Stomach (tissue), 4 donors: ENCODE measurements around the gene C3orf70.

Source experiments
- POLR2A ChIP-seq, 4 donors: fragments of 450-650 bp; IDR thresholded peaks; one replicate each; pipeline ENCODE4 v1.6.1; 2016; ENCODE audit warnings: antibody characterized with exemption in 4 of 4, control low read depth in 2 of 4, mild to moderate bottlenecking in 1 of 4, moderate library complexity in 1 of 4
- POLR2AphosphoS5 ChIP-seq, 3 donors: sonication (generic); formaldehyde crosslinking; IDR thresholded peaks; one replicate each; pipeline ENCODE4 v1.6.1; 2016; ENCODE audit warnings: antibody characterized with exemption in 3 of 3
- TF ChIP-seq, protein P1 (sequence below), 7 experiments: fragments of 450-650 bp in 4 of 7; fragments of 200-600 bp in 3 of 7; sonication (generic) in 3 of 7; IDR thresholded peaks; one replicate each; pipeline ENCODE4 v1.5.1; 2016 to 2019; ENCODE audit warnings: antibody characterized with exemption in 7 of 7, control low read depth in 2 of 7, mild to moderate bottlenecking in 1 of 7

DNA sequence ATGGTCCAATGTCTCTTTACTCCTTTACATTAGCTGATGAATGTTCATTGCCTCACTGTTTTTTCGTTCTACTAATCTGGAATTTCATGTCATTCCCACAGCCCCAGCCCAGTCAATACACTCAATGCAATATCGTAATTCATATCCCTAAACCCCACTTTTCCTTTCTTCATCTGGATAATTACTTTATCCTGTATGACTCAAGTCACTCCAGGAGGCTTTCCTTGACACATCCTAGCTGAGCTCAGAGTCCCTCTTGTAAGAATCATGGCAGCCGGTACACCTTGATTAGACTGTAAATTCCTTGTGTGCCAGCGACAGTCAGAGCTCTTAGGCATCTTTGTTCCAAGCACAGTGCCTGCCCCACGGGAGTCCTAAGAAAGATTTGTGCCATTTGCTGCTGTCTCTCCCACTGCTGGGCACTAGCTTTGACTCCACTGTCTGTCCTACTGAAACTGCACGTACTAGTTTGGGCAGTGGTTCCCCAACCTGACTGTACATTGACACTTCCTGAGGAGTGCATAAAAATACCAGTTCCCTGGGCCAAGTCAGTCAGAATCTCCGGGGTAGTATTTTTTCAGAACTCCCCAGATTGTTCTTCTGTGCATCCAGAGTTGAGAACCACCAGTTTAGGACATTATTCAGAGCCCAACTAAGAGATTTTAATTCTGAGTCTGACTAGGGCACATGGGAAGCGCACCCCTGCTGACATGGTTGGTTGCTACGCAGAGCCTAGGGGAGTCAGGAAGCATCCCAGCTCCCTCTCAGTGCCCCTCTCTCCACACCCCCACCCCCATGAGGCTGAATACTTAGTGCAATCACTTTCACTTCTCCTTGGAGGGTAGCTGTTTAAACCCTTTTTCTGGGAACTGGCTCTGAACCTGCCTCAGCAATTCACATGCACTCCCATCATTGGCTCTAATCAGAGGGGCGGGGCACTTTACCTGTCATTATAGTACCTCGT lies 19.5 kb upstream of the C3orf70 start:
- TF ChIP-seq, protein P1, sequence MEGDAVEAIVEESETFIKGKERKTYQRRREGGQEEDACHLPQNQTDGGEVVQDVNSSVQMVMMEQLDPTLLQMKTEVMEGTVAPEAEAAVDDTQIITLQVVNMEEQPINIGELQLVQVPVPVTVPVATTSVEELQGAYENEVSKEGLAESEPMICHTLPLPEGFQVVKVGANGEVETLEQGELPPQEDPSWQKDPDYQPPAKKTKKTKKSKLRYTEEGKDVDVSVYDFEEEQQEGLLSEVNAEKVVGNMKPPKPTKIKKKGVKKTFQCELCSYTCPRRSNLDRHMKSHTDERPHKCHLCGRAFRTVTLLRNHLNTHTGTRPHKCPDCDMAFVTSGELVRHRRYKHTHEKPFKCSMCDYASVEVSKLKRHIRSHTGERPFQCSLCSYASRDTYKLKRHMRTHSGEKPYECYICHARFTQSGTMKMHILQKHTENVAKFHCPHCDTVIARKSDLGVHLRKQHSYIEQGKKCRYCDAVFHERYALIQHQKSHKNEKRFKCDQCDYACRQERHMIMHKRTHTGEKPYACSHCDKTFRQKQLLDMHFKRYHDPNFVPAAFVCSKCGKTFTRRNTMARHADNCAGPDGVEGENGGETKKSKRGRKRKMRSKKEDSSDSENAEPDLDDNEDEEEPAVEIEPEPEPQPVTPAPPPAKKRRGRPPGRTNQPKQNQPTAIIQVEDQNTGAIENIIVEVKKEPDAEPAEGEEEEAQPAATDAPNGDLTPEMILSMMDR (IDR thresholded peaks at IDR 0.05), result no peak
- TF ChIP-seq POLR2A (IDR thresholded peaks at IDR 0.05), result no peak
- no peak for TF ChIP-seq POLR2AphosphoS5 (IDR thresholded peaks at IDR 0.05)
